HCT116 (cell line): Measurements from ENCODE around the gene NKAIN4. TPM values are rescaled to one million over a fixed set of nuclear protein-coding genes. Genes with fewer than 3 reads are reported as not detected.

ENCODE experiments used
- ATAC-seq: fragments of 200-7000 bp; cut with Tn5 transposase; 2 replicates; pipeline ENCODE4 v1.9.1; 2020; ENCODE audit warnings: mild to moderate bottlenecking, moderate library complexity
- BruUV-seq: library from RNA; stranded (reverse); fragments of 400-500 nt; replicated peaks from 2 replicates; lab custom pipeline; 2021; lab: Mats Ljungman, UMichigan
- CTCF ChIA-PET: fragments of 300-600 bp; sonication (Branson Sonifier 250); formaldehyde crosslinking; loops from one replicate; lab custom pipeline; 2021; ENCODE audit warnings: antibody characterized with exemption; lab: Charles Lee
- POLR2A ChIA-PET: fragments of 300-600, 350-600 bp; sonication (Branson Sonifier 250); formaldehyde crosslinking; loops from one replicate; lab custom pipeline; 2021; ENCODE audit warnings: antibody characterized with exemption; lab: Charles Lee
- RAD21 ChIA-PET, 2 experiments: fragments of 300-600 bp; sonication (Branson Sonifier 250); formaldehyde crosslinking; loops; one replicate each; lab custom pipeline; 2023; ENCODE audit warnings: low total read pairs in 2 of 2; ENCODE audit not compliant: uncharacterized antibody in 2 of 2, unreplicated experiment in 2 of 2, low non-redundant PET in 1 of 2; lab: Charles Lee
- DNase-seq: peaks from one replicate; pipeline ENCODE4 v3.0.0-alpha.2; 2010; ENCODE audit warnings: low read depth, low spot score
- H2AFZ ChIP-seq: fragments of 200-600 bp; shearing (Covaris generic), sonication (generic); 2 replicates; pipeline ENCODE4 v1.6.1; 2017; ENCODE audit warnings: low read depth, mixed run types, mixed read lengths, antibody characterized with exemption, low read length; ENCODE audit not compliant: poor library complexity, severe bottlenecking
- H3K27ac ChIP-seq: 2 replicates; pipeline ENCODE4 v1.5.1; 2012; ENCODE audit warnings: low read depth, low read length
- H3K27me3 ChIP-seq: fragments of 200-600 bp; sonication (generic); 2 replicates; pipeline ENCODE4 v1.6.1; 2016; ENCODE audit warnings: mixed run types, low read length, mixed read lengths; ENCODE audit not compliant: insufficient read depth
- H3K36me3 ChIP-seq, 2 experiments: fragments of 200-500 bp in 1 of 2; fragments of 200-600 bp in 1 of 2; sonication (Bioruptor generic) in 1 of 2; sonication (generic) in 1 of 2; 2 replicates each; pipeline versions ENCODE4 v1.5.1 to v1.6.1; 2014 to 2016; ENCODE audit warnings: low read length in 2 of 2, inconsistent platforms in 1 of 2, mixed read lengths in 1 of 2, mixed run types in 1 of 2; ENCODE audit not compliant: insufficient read depth in 2 of 2, control insufficient read depth in 1 of 2
- H3K4me1 ChIP-seq, 2 experiments: fragments of 200-600 bp in 1 of 2; sonication (generic) in 1 of 2; 2 replicates each; pipeline versions ENCODE4 v1.5.1 to v1.6.1; 2012 to 2017; ENCODE audit warnings: low read length in 2 of 2, inconsistent platforms in 1 of 2, mild to moderate bottlenecking in 1 of 2, mixed read lengths in 1 of 2, mixed run types in 1 of 2, moderate library complexity in 1 of 2; ENCODE audit not compliant: insufficient read depth in 2 of 2, control insufficient read depth in 1 of 2
- H3K4me2 ChIP-seq: fragments of 200-600 bp; sonication (generic); 2 replicates; pipeline ENCODE4 v1.6.1; 2017; ENCODE audit warnings: mixed run types, low read length, mixed read lengths
- H3K4me3 ChIP-seq, 2 experiments: fragments of 200-600 bp in 1 of 2; sonication (generic) in 1 of 2; replicated peaks in 1 of 2; 2 replicates each; pipeline ENCODE4 v1.5.1; 2011 to 2016; ENCODE audit warnings: low read length in 2 of 2, control low read depth in 1 of 2, low read depth in 1 of 2, mild to moderate bottlenecking in 1 of 2, mixed read lengths in 1 of 2, mixed run types in 1 of 2
- H3K79me2 ChIP-seq: fragments of 200-600 bp; sonication (generic); 2 replicates; pipeline ENCODE4 v1.6.1; 2017; ENCODE audit warnings: mild to moderate bottlenecking, mixed run types, low read length, moderate library complexity, mixed read lengths; ENCODE audit not compliant: insufficient read depth
- H3K9ac ChIP-seq: fragments of 200-600 bp; sonication (generic); 2 replicates; pipeline ENCODE4 v1.6.1; 2016; ENCODE audit warnings: low read length, mixed read lengths
- H3K9me2 ChIP-seq: fragments of 200-600 bp; sonication (generic), shearing (Covaris generic); 2 replicates; pipeline ENCODE4 v1.6.1; 2017; ENCODE audit warnings: mixed run types, mild to moderate bottlenecking, moderate library complexity; ENCODE audit not compliant: insufficient read depth
- H3K9me3 ChIP-seq, 2 experiments: fragments of 200-500 bp in 1 of 2; fragments of 200-600 bp in 1 of 2; sonication (Bioruptor generic) in 1 of 2; sonication (generic) in 1 of 2; 2 replicates each; pipeline ENCODE4 v1.6.1; 2014 to 2017; ENCODE audit warnings: low read length in 2 of 2, mixed read lengths in 2 of 2, inconsistent platforms in 1 of 2, low read depth in 1 of 2, mild to moderate bottlenecking in 1 of 2, mixed run types in 1 of 2, moderate library complexity in 1 of 2; ENCODE audit not compliant: control insufficient read depth in 1 of 2, insufficient read depth in 1 of 2
- H4K20me1 ChIP-seq: fragments of 200-600 bp; sonication (generic), shearing (Covaris generic); 2 replicates; pipeline ENCODE4 v1.6.1; 2017; ENCODE audit warnings: mixed run types, mild to moderate bottlenecking, moderate library complexity; ENCODE audit not compliant: insufficient read depth
- CTCF ChIP-seq, 3 experiments: fragments of 200-600 bp in 1 of 3; sonication (generic) in 1 of 3; IDR thresholded peaks in 2 of 3; conservative IDR thresholded peaks in 1 of 3; 2 replicates each; pipeline ENCODE4 v1.5.1; 2012 to 2017; ENCODE audit warnings: low read depth in 2 of 3, low read length in 2 of 3, antibody characterized with exemption in 1 of 3, borderline replicate concordance in 1 of 3, control low read depth in 1 of 3, mild to moderate bottlenecking in 1 of 3, mixed read lengths in 1 of 3, mixed run types in 1 of 3, moderate library complexity in 1 of 3; ENCODE audit not compliant: insufficient read depth in 1 of 3
- FOSL1 ChIP-seq: IDR thresholded peaks from 2 replicates; pipeline ENCODE4 v1.6.1; 2012; ENCODE audit warnings: low read depth
- SP1 ChIP-seq: IDR thresholded peaks from 2 replicates; pipeline ENCODE4 v1.6.1; 2012; ENCODE audit warnings: low read depth
- SRF ChIP-seq: IDR thresholded peaks from 2 replicates; pipeline ENCODE4 v1.6.1; 2012; ENCODE audit warnings: low read depth
- intact Hi-C: fragments of 100-400 bp; cut with micrococcal nuclease; formaldehyde crosslinking; loops from 2 replicates; pipeline ENCODE4 v1.10.0; 2022
- total RNA-seq: library from RNA; stranded (reverse); gene quantifications from one replicate; pipeline ENCODE4 v1.2.1, GENCODE V29; 2021; ENCODE audit not compliant: unreplicated experiment
- TF ChIP-seq, protein P1 (sequence below): IDR thresholded peaks from 2 replicates; pipeline ENCODE4 v1.6.1; 2012

NKAIN4 gene
- total RNA-seq, 1 experiment from 2014 or later = not detected

DNA sequence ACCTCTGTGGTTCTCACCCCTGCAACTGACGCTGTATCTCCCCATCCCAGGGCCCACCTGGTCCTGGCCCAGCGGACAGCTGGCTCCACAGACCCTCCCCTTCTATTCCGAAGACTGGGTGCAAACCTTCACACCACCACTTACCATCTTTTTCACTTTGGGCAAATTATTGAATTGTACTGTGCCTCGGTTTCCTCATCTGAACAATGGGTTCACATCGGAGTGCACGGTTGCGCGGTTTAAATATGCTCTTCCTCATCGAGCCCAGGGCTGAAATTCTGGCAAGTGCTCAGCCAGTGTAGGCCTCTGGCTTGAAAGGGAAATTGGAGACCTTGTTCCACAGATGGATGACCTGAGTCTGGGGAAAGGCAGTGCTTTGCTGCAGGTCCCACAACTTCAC, 15.5 kb upstream of the NKAIN4 start (continued):
- TF ChIP-seq CTCF (IDR thresholded peaks at IDR 0.05 in 2 of 3, conservative IDR thresholded peaks at IDR 0.05 in 1 of 3; ENCODE audit: borderline replicate concordance in 1 of 3, insufficient read depth in 1 of 3, low read depth in 2 of 3, low read length in 2 of 3) (no peak), SRF (no peak)

GRCh38 chr20:63268671-63269439, 14.6 kb upstream of the NKAIN4 start:
- Histone ChIP-seq H3K9ac (no peak overlapping the region), H3K4me3 (no peak overlapping the region), H3K9me2 (no peaks in the 10 kb centered on the region), H3K4me1 (peaks cover 2 to 19% of the 10 kb centered on the region in 2 experiments), H4K20me1 (no peaks in the 10 kb centered on the region), H3K4me2 (no peak overlapping the region), H3K9me3 (no peaks in the 10 kb centered on the region), H3K27ac (no peak overlapping the region), H2AFZ (no peak overlapping the region), H3K79me2 (peaks cover 12% of the 10 kb centered on the region), H3K27me3 (no peaks in the 10 kb centered on the region), H3K36me3 (no peaks in the 10 kb centered on the region)
- ATAC-seq = no peak
- ChIA-PET POLR2A (no interaction called here), CTCF (no interaction called here), RAD21 (no interaction called here)
- no TSS peak for BruUV-seq
- TF ChIP-seq, protein P1, sequence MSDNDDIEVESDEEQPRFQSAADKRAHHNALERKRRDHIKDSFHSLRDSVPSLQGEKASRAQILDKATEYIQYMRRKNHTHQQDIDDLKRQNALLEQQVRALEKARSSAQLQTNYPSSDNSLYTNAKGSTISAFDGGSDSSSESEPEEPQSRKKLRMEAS = no peak
- TF ChIP-seq CTCF (IDR thresholded peaks at IDR 0.05 in 2 of 3, conservative IDR thresholded peaks at IDR 0.05 in 1 of 3; ENCODE audit: borderline replicate concordance in 1 of 3, insufficient read depth in 1 of 3, low read depth in 2 of 3, low read length in 2 of 3) (no peak), SP1 (no peak), FOSL1 (no peak)
- intact Hi-C loops = no loop called here
- no peak for DNase-seq
